ENCODE data around the gene MOB1A.

Gene MOB1A

GRCh38 chr2:74198461-74199274, 20.0 kb upstream of the MOB1A start, which contains the start of gene MTHFD2:
TSS of gene MTHFD2 (plus strand) at chr2:74198615. CDS start at chr2:74198642, 27 bp downstream.
- Histone ChIP-seq H3K36me3 (ENCODE audit: control insufficient read depth in 1 of 2, insufficient read depth in 2 of 2, low read length in 2 of 2) (peaks cover 0 to 2% of the 10 kb centered on the region in 2 experiments), H3K79me1 (ENCODE audit: low read length) (peaks cover 4% of the 10 kb centered on the region), H4K8ac (ENCODE audit: low read depth, low read length) (peak within 1 kb of the TSS; percentile 82), H3K23ac (ENCODE audit: low read length) (no peak within 1 kb of the TSS), H3K4me3 (ENCODE audit: low read depth, low read length) (peak within 1 kb of the TSS; percentile 90), H3K9ac (ENCODE audit: low read length) (peak within 1 kb of the TSS; percentile 83), H3K27ac (ENCODE audit: low read depth, low read length) (peak within 1 kb of the TSS; percentile 72), H3K9me3 (ENCODE audit: insufficient read depth, low read depth, low read length) (peaks cover 2% of the 10 kb centered on the region), H3K27me3 (ENCODE audit: insufficient read depth, low read length) (no peaks in the 10 kb centered on the region), H3K14ac (ENCODE audit: low read length) (peak within 1 kb of the TSS; percentile 87), H2BK120ac (ENCODE audit: insufficient read depth, low read length, poor library complexity) (peak within 1 kb of the TSS; percentile 83), H3K4ac (ENCODE audit: low read depth, low read length) (peak within 1 kb of the TSS; percentile 76), H3K79me2 (ENCODE audit: control insufficient read depth, insufficient read depth, low read length, poor library complexity) (peaks cover 6% of the 10 kb centered on the region), H4K12ac (ENCODE audit: low read depth, low read length) (peak within 1 kb of the TSS; percentile 78), H2AK5ac (ENCODE audit: low read length) (peak within 1 kb of the TSS; percentile 63), H4K91ac (ENCODE audit: low read depth, low read length) (peak within 1 kb of the TSS; percentile 77), H3K4me1 (ENCODE audit: control insufficient read depth in 1 of 2, insufficient read depth in 2 of 2, low read length in 2 of 2) (peaks cover 2 to 3% of the 10 kb centered on the region in 2 experiments), H2BK12ac (ENCODE audit: low read length) (peak within 1 kb of the TSS; percentile 0), H2BK5ac (ENCODE audit: low read depth, low read length, poor library complexity) (peak within 1 kb of the TSS; percentile 18), H3K18ac (ENCODE audit: low read length) (peak within 1 kb of the TSS; percentile 76), H3K4me2 (ENCODE audit: low read length) (peak within 1 kb of the TSS; percentile 89), H2AFZ (ENCODE audit: insufficient read depth, low read length, poor library complexity) (peak within 1 kb of the TSS; percentile 89)
- no CpG with 5 or more reads among the region's 96 CpGs for WGBS (ENCODE audit: extremely low coverage, insufficient coverage, insufficient read length)
- peak; percentile 98 to 99 for DNase-seq

- no peaks in the 10 kb centered on the region for H3K27me3 ChIP-seq (ENCODE audit: insufficient read depth, low read length)
- peaks cover 2% of the 10 kb centered on the region for H3K9me3 ChIP-seq (ENCODE audit: insufficient read depth, low read depth, low read length)
- H3K4ac ChIP-seq (ENCODE audit: low read depth, low read length) = no peak overlapping the region
- peaks cover 2 to 3% of the 10 kb centered on the region in 2 experiments for H3K4me1 ChIP-seq (ENCODE audit: control insufficient read depth in 1 of 2, insufficient read depth in 2 of 2, low read length in 2 of 2)
- no peak overlapping the region for H4K12ac ChIP-seq (ENCODE audit: low read depth, low read length)
- H3K27ac ChIP-seq (ENCODE audit: low read depth, low read length) = no peak overlapping the region
- no peak overlapping the region for H3K9ac ChIP-seq (ENCODE audit: low read length)
- H4K91ac ChIP-seq (ENCODE audit: low read depth, low read length) = no peak overlapping the region
- no peak overlapping the region for H2BK5ac ChIP-seq (ENCODE audit: low read depth, low read length, poor library complexity)
- no peak overlapping the region for H2BK120ac ChIP-seq (ENCODE audit: insufficient read depth, low read length, poor library complexity)
- H3K79me2 ChIP-seq (ENCODE audit: control insufficient read depth, insufficient read depth, low read length, poor library complexity) = peaks cover 6% of the 10 kb centered on the region
- WGBS (ENCODE audit: extremely low coverage, insufficient coverage, insufficient read length) = no CpG with 5 or more reads among the region's 18 CpGs
- H3K23ac ChIP-seq (ENCODE audit: low read length) = no peak overlapping the region
- peak overlapping the region; percentile 49 for H4K8ac ChIP-seq (ENCODE audit: low read depth, low read length)
- H3K18ac ChIP-seq (ENCODE audit: low read length) = no peak overlapping the region
- H3K14ac ChIP-seq (ENCODE audit: low read length) = no peak overlapping the region
- peaks cover 0 to 2% of the 10 kb centered on the region in 2 experiments for H3K36me3 ChIP-seq (ENCODE audit: control insufficient read depth in 1 of 2, insufficient read depth in 2 of 2, low read length in 2 of 2)
- H2BK12ac ChIP-seq (ENCODE audit: low read length) = no peak overlapping the region
- peaks cover 4% of the 10 kb centered on the region for H3K79me1 ChIP-seq (ENCODE audit: low read length)
- DNase-seq = no peak
- no peak overlapping the region for H2AK5ac ChIP-seq (ENCODE audit: low read length)
- peak overlapping the region; percentile 85 for H2AFZ ChIP-seq (ENCODE audit: insufficient read depth, low read length, poor library complexity)
- H3K4me2 ChIP-seq (ENCODE audit: low read length) = peak overlapping the region; percentile 89
- H3K4me3 ChIP-seq (ENCODE audit: low read depth, low read length) = no peak overlapping the region
Measured at GRCh38 chr2:74198023-74198460, 19.4 kb upstream of the MOB1A start.

GRCh38 chr2:74197049-74197448, 18.4 kb upstream of the MOB1A start:
- Histone ChIP-seq H3K36me3 (ENCODE audit: control insufficient read depth in 1 of 2, insufficient read depth in 2 of 2, low read length in 2 of 2) (no peaks in the 10 kb centered on the region), H2BK12ac (ENCODE audit: low read length) (no peak overlapping the region), H3K27ac (ENCODE audit: low read depth, low read length) (no peak overlapping the region), H2AFZ (ENCODE audit: insufficient read depth, low read length, poor library complexity) (no peak overlapping the region), H3K23ac (ENCODE audit: low read length) (no peak overlapping the region), H3K4me2 (ENCODE audit: low read length) (no peak overlapping the region), H3K4ac (ENCODE audit: low read depth, low read length) (no peak overlapping the region), H3K79me2 (ENCODE audit: control insufficient read depth, insufficient read depth, low read length, poor library complexity) (peaks cover 6% of the 10 kb centered on the region), H2BK120ac (ENCODE audit: insufficient read depth, low read length, poor library complexity) (no peak overlapping the region), H3K27me3 (ENCODE audit: insufficient read depth, low read length) (no peaks in the 10 kb centered on the region), H4K91ac (ENCODE audit: low read depth, low read length) (no peak overlapping the region), H3K18ac (ENCODE audit: low read length) (no peak overlapping the region), H3K4me3 (ENCODE audit: low read depth, low read length) (no peak overlapping the region), H3K9me3 (ENCODE audit: insufficient read depth, low read depth, low read length) (peaks cover 2% of the 10 kb centered on the region), H3K4me1 (ENCODE audit: control insufficient read depth in 1 of 2, insufficient read depth in 2 of 2, low read length in 2 of 2) (peaks cover 2 to 3% of the 10 kb centered on the region in 2 experiments), H4K12ac (ENCODE audit: low read depth, low read length) (no peak overlapping the region), H2AK5ac (ENCODE audit: low read length) (no peak overlapping the region), H4K8ac (ENCODE audit: low read depth, low read length) (no peak overlapping the region), H2BK5ac (ENCODE audit: low read depth, low read length, poor library complexity) (no peak overlapping the region), H3K79me1 (ENCODE audit: low read length) (peaks cover 4% of the 10 kb centered on the region), H3K9ac (ENCODE audit: low read length) (no peak overlapping the region), H3K14ac (ENCODE audit: low read length) (no peak overlapping the region)
- DNase-seq = no peak
- WGBS (ENCODE audit: extremely low coverage, insufficient coverage, insufficient read length) = no CpG with 5 or more reads among the region's 4 CpGs

GRCh38 chr2:74194799-74195198, 16.1 kb upstream of the MOB1A start:
- Histone ChIP-seq H3K4me3 (ENCODE audit: low read depth, low read length) (no peak overlapping the region), H2BK12ac (ENCODE audit: low read length) (no peak overlapping the region), H4K12ac (ENCODE audit: low read depth, low read length) (no peak overlapping the region), H2AK5ac (ENCODE audit: low read length) (no peak overlapping the region), H3K9me3 (ENCODE audit: insufficient read depth, low read depth, low read length) (peaks cover 2% of the 10 kb centered on the region), H3K27ac (ENCODE audit: low read depth, low read length) (no peak overlapping the region), H4K91ac (ENCODE audit: low read depth, low read length) (no peak overlapping the region), H2BK120ac (ENCODE audit: insufficient read depth, low read length, poor library complexity) (no peak overlapping the region), H2AFZ (ENCODE audit: insufficient read depth, low read length, poor library complexity) (no peak overlapping the region), H3K79me2 (ENCODE audit: control insufficient read depth, insufficient read depth, low read length, poor library complexity) (peaks cover 6% of the 10 kb centered on the region), H3K9ac (ENCODE audit: low read length) (no peak overlapping the region), H3K79me1 (ENCODE audit: low read length) (peaks cover 4% of the 10 kb centered on the region), H2BK5ac (ENCODE audit: low read depth, low read length, poor library complexity) (no peak overlapping the region), H3K23ac (ENCODE audit: low read length) (no peak overlapping the region), H3K27me3 (ENCODE audit: insufficient read depth, low read length) (no peaks in the 10 kb centered on the region), H3K4me1 (ENCODE audit: control insufficient read depth in 1 of 2, insufficient read depth in 2 of 2, low read length in 2 of 2) (peaks cover 2% of the 10 kb centered on the region in 2 experiments), H4K8ac (ENCODE audit: low read depth, low read length) (no peak overlapping the region), H3K4ac (ENCODE audit: low read depth, low read length) (no peak overlapping the region), H3K14ac (ENCODE audit: low read length) (no peak overlapping the region), H3K36me3 (ENCODE audit: control insufficient read depth in 1 of 2, insufficient read depth in 2 of 2, low read length in 2 of 2) (no peaks in the 10 kb centered on the region), H3K4me2 (ENCODE audit: low read length) (no peak overlapping the region), H3K18ac (ENCODE audit: low read length) (no peak overlapping the region)
- no peak for DNase-seq
- no CpG with 5 or more reads among the region's 1 CpG for WGBS (ENCODE audit: extremely low coverage, insufficient coverage, insufficient read length)
